8988T (cell line): ENCODE measurements around the gene HNRNPF.

Experiments
- DNase-seq: peaks from one replicate; pipeline ENCODE4 v3.0.0; 2011

HNRNPF gene

DNA sequence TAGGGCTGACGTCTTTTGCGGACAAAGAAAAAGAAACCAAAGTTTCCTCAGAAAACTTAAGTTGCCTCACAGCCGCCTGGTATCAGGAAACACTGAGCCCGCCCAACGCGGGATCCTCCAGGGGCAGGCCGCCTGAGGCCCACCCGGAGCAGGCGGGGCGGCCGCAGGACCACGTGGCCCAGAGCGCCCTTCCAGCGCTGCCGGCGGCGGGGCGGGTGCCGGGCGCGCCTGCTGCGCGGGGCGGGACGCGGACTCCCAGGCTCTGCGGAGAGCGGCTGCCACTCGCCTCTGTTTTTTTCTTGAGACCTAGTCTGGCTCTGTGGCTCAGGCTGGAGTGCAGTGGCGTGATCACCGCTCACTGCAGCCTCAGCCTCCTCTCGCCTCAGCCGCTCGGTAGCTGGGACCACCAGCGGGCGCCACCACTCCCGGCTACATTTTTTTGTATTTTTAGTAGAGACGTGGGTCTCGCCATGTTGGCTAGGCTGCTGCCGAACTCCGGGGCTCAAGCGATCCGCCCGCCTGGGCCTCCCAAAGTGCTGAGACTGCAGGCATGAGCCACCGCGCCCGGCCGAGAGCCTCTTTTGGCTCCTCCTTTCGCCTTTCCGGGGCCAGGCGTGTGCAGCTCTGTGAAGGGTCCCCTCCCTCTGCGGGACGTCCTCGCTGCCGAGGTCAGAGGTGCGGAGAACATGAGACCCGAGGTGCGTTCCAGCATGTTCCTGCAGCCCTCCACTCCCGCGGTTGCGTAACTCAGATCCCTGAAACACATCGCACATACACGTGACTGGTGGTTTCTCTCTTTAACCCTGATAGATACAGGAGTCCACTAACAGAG lies 11.6 kb upstream of the HNRNPF start:
- DNase-seq, result no peak

GRCh38 chr10:43419997-43420368 lies 11.0 kb upstream of the HNRNPF start:
- DNase-seq, result no peak

- no peak for DNase-seq
Measured at GRCh38 chr10:43417950-43418768, 9.2 kb upstream of the HNRNPF start.

- DNase-seq, result no peak
Measured at GRCh38 chr10:43415544-43415943, 6.6 kb upstream of the HNRNPF start.

GRCh38 chr10:43411536-43411935 lies 2.5 kb upstream of the HNRNPF start:
- DNase-seq, result no peak

GRCh38 chr10:43410345-43410744 lies 1.4 kb upstream of the HNRNPF start:
- no peak for DNase-seq

DNA sequence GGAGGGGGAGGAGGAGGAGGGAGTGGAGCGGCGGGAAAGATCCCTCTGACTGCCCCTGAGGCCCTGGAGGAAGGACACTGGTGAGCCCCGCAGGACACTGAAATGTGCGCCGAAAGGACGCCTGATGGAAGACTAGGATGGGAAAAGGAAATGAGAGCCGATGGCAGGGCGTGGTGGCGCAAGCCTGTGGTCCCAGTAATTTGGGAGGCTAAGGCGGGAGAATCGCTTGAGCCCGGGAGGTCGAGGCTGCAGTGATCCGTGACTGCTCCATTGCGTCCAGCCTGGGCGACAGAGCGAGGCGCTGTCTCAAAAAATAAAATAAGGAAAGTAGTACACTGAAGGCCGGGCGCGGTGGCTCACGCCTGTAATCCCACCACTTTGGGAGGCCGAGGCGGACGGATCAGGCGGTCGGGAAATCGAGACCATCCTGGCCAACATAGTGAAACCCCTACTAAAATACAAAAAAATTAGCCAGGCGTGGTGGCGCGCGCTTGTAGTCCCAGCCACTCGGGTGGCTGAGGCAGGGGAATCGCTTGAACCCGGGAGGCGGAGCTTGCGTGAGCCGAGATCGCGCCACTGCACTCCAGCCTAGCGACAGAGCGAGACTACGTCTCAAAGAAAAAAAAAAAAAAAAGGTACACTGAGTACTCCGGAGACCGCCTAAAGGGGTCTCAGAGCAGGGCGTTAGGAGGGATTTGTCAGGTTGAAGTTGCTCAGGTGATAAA lies 561 bp upstream of the HNRNPF start:
- DNase-seq, result no peak

GRCh38 chr10:43408331-43408709 lies 666 bp downstream of the HNRNPF start:
- DNase-seq, result no peak

DNA sequence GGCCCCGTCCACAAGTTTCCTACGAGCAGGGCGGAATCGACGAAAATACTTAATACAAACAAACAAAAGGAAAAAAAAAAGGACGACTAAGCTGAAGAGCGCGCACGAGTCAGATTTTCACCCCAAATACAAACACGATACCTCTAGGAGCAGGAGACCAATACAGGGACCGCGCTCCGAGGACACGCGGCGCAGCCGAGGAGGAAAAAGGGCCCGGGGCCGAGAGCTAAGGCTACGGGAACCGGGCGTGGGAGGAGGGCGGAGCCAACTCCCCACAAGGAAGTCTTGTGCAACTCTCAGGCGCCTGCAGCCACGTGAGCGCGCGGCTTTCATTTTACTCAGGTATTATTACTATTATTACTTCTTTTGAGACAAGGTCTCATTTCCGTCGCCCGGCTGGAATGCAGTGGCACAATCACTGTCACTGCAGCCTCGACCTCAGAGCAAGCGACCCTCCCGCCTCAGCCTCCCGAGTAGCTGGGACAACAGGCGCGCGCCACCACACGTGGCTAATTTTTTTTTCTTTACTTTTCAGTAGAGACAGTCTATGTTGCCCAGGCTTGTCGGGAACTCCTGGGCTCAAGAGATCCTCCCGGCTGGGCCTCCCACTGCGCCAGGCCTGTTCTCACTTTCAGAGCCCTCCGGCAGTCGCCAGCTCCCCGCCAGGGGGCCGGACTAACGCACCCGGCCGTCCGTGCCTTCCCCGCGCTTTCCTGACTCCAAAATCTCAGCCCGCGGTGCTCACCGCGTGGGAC lies 1.2 kb downstream of the HNRNPF start:
- no peak for DNase-seq

DNA sequence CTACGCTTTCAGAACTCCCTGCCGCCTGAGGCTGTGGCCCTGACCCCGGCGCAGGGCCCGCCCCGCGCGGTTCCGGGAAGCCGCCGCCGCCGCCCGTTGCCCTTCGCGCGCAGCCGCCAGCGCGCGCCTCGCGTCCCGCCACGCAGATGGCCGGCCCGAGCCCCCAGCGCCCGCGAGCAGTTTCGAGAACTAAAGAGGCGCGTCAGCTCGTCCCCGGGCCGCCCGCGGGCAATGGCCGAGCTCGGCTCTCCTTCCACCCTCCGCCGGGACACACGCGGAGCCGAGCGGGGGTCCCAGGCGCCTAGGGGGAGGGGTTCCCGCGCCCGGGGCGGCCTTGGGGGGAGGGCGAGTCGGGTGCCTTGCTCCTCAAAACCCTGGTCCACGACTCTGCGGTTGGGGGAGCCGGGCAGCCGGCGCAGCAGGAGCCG lies 1.8 kb downstream of the HNRNPF start:
- no peak for DNase-seq

GRCh38 chr10:43404704-43405084 lies 4.3 kb downstream of the HNRNPF start:
- DNase-seq, result no peak

DNA sequence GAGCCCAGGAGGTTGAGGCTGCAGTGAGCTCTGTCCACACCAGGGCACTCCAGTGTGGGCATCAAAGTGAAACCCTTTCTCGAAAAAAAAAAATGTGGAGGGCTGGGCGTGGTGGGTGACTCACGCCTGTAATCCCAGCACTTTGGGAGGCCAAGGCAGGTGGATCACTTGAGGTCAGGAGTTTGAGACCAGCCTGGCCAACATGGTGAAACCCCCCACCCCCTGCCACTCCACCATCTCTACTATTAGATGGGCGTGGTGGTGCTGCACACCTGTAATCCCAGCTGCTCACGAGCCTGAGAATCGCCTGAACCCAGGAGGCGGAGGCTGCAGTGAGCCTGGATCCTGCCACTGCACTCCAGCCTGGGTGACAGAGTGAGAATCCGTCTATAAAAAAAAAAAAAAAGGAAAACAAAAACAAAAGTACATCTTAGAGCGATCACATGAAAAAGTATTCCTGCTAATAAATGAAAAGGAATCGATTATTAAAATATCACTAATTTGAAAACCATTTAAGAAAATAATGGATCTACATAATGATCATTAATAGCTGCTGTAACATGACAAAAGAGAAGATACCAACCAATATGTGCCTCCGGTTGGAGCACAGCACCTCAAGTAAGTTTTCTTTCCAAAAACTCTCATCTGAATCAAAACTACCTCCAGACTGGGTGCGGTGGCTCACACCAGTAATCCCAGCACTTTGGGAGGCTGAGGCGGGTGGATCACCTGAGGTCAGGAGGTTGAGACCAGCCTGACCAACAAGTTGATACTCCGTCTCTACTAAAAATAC lies 4.9 kb downstream of the HNRNPF start:
- no peak for DNase-seq

DNA sequence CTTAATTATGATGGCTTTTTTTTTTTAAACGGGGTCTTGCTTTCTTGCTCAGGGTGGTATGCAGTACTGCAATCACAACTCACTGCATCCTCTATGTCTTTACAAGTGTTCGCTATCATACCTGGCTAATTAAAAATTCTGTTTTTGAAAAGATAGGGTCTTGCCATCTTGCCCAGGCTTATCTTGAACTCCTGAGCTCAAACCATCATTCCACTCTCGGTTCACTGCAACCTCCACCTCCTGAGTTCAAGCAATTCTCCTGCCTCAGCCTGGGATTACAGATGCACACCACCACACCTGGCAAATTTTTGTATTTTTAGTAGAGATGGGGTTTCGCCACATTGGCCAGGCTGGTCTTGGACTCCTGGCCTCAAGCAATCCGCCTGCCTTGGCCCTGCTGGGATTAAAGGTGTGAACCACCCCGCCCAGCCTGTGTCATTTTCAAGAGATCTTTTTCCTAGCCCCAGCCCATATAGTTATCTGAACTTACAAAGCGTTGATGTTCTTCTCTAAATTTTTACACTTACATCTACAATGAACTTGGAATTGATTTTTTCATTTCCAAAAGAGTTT lies 6.0 kb downstream of the HNRNPF start:
- no peak for DNase-seq

GRCh38 chr10:43402176-43402575 lies 6.8 kb downstream of the HNRNPF start:
- DNase-seq, result no peak

DNA sequence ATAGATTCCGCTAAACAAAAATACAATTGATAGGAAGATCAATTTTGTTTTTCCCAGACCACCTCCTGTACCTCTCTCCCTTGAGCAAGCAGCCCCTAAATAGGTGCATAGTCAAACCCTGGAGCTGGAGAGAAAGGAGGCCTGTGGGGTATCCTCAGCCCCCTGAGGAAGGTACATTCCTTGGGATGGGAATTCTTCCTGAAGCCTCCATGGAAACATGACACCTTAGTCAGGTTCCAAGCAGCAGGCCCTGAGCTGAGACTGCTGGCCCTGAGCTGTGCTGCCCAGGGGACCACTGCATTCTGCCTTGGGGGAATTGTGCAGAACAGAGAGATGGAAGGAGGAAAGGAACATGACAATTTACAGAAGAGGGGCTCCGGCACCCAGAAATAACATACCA lies 7.4 kb downstream of the HNRNPF start:
- DNase-seq, result no peak

DNA sequence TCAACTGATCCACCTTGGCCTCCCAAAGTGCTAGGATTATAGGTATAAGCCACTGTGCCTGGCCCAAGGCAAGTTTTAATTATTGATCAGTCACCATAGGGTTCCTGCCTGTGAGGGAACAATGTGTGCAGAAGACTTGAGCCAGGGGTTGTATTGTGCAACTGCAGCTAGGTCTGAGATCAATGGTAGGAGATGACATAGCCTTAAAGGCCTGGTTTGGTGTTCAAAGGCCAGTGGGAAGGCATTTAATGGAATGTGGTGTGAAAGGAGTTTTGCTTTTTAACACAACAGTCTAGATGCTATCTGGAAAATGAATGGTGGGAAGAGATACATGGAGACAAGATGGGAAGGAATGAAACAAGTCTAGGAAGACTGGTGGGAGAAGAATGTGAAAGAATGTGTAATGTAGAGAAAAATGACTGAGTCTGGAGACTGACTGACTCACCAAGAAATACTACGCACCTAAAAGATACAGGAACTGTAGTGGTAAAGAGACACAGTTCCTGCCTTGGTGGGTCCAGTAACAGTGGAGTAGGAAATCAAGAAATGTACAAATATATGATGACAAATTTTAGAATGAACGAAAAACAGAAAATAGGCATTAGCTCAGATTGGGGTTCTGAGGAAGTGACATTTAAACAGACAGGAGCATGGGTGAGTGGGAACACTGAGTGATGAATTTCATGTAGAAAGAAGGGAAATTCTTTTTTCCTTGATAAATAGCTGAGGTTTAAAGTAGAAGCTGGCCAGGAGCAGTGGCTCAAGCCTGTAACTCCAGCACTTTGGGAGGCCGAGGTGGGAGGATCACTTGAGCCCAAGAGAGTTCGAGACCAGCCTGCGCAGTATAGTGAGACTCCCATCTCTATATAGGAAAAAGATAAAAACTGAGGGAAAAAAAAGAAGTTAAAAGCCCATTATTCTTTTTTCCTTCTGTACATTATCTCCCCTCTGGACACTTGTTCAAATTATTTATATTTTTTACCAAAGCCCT lies 9.4 kb downstream of the HNRNPF start:
- no peak for DNase-seq

GRCh38 chr10:43398939-43399319 lies 10.1 kb downstream of the HNRNPF start:
- no peak for DNase-seq

DNA sequence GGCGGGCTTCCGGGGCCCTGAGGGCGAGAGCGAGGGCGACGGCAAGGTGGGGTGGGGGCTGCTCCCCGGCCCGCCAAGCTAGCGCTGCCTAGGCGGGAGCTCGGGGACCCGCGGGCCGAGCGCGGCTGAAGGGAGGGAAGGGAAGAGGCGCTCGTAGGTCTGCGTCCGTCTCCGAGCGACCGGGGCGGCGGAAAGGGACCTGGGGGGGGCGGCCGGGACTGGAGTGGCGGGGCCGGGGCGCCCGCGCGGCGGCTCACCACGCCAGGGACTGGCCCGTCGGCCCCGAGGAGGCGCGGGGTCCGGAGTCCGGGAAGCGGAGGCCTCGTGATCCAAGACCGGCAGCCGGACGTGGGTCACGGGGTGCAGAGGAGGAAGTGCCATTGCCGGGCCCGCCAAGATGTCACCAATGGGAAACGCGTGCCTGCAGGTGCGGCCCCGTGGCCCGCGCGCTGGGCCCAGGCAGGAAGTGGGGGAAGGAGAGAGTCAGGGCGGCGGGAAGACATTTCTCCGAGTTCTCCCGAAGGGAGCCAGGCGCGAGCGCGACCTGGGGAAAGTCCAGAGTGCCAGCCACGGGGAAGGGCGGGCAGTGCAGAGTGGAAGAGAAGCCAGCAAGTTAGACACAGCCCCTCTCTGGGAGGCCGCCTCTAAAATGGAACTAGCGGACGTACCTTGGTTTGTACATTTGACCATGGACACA lies 11.9 kb downstream of the HNRNPF start:
- peak; percentile 79 for DNase-seq

- peak; percentile 73 for DNase-seq
Measured at GRCh38 chr10:43396061-43396927, 12.7 kb downstream of the HNRNPF start.
